ENCODE data around the gene DMD.

DMD gene

GRCh38 chrX:31314921-31315320 is 1896.4 kb downstream of the DMD start:
- DNase-seq, result no peak
- H3K79me1 ChIP-seq (ENCODE audit: low read length), result no peaks in the 10 kb centered on the region
- no CpG with 5 or more reads among the region's 3 CpGs for WGBS (ENCODE audit: extremely low coverage, insufficient coverage, insufficient read length)
- no peaks in the 10 kb centered on the region for H3K27me3 ChIP-seq (ENCODE audit: insufficient read depth, low read length)
- H2BK12ac ChIP-seq (ENCODE audit: low read length), result no peak overlapping the region
- H3K4me3 ChIP-seq (ENCODE audit: low read depth, low read length), result no peak overlapping the region
- H3K14ac ChIP-seq (ENCODE audit: low read length), result no peak overlapping the region
- H3K23ac ChIP-seq (ENCODE audit: low read length), result no peak overlapping the region
- no peak overlapping the region for H3K18ac ChIP-seq (ENCODE audit: low read length)
- H2AFZ ChIP-seq (ENCODE audit: insufficient read depth, low read length, poor library complexity), result no peak overlapping the region
- no peaks in the 10 kb centered on the region for H3K79me2 ChIP-seq (ENCODE audit: control insufficient read depth, insufficient read depth, low read length, poor library complexity)
- H2BK5ac ChIP-seq (ENCODE audit: low read depth, low read length, poor library complexity), result no peak overlapping the region
- no peak overlapping the region for H3K4ac ChIP-seq (ENCODE audit: low read depth, low read length)
- no peaks in the 10 kb centered on the region for H3K4me1 ChIP-seq (ENCODE audit: control insufficient read depth in 1 of 2, insufficient read depth in 2 of 2, low read length in 2 of 2)
- no peaks in the 10 kb centered on the region for H3K36me3 ChIP-seq (ENCODE audit: control insufficient read depth in 1 of 2, insufficient read depth in 2 of 2, low read length in 2 of 2)
- H3K9ac ChIP-seq (ENCODE audit: low read length), result no peak overlapping the region
- H3K4me2 ChIP-seq (ENCODE audit: low read length), result no peak overlapping the region
- no peak overlapping the region for H4K12ac ChIP-seq (ENCODE audit: low read depth, low read length)
- H3K27ac ChIP-seq (ENCODE audit: low read depth, low read length), result no peak overlapping the region
- H4K8ac ChIP-seq (ENCODE audit: low read depth, low read length), result no peak overlapping the region
- no peaks in the 10 kb centered on the region for H3K9me3 ChIP-seq (ENCODE audit: insufficient read depth, low read depth, low read length)
- no peak overlapping the region for H4K91ac ChIP-seq (ENCODE audit: low read depth, low read length)
- no peak overlapping the region for H2BK120ac ChIP-seq (ENCODE audit: insufficient read depth, low read length, poor library complexity)
- no peak overlapping the region for H2AK5ac ChIP-seq (ENCODE audit: low read length)

GRCh38 chrX:31307952-31308351 is 1903.4 kb downstream of the DMD start:
- Histone ChIP-seq H2BK12ac (ENCODE audit: low read length) (no peak overlapping the region), H3K27me3 (ENCODE audit: insufficient read depth, low read length) (no peaks in the 10 kb centered on the region), H3K14ac (ENCODE audit: low read length) (no peak overlapping the region), H3K23ac (ENCODE audit: low read length) (no peak overlapping the region), H3K4me3 (ENCODE audit: low read depth, low read length) (no peak overlapping the region), H3K9ac (ENCODE audit: low read length) (no peak overlapping the region), H3K9me3 (ENCODE audit: insufficient read depth, low read depth, low read length) (no peaks in the 10 kb centered on the region), H4K8ac (ENCODE audit: low read depth, low read length) (no peak overlapping the region), H3K27ac (ENCODE audit: low read depth, low read length) (no peak overlapping the region), H2AFZ (ENCODE audit: insufficient read depth, low read length, poor library complexity) (no peak overlapping the region), H3K18ac (ENCODE audit: low read length) (no peak overlapping the region), H2BK5ac (ENCODE audit: low read depth, low read length, poor library complexity) (no peak overlapping the region), H4K12ac (ENCODE audit: low read depth, low read length) (no peak overlapping the region), H3K4me1 (ENCODE audit: control insufficient read depth in 1 of 2, insufficient read depth in 2 of 2, low read length in 2 of 2) (no peaks in the 10 kb centered on the region), H3K79me1 (ENCODE audit: low read length) (no peaks in the 10 kb centered on the region), H3K4ac (ENCODE audit: low read depth, low read length) (no peak overlapping the region), H4K91ac (ENCODE audit: low read depth, low read length) (no peak overlapping the region), H3K4me2 (ENCODE audit: low read length) (no peak overlapping the region), H2AK5ac (ENCODE audit: low read length) (no peak overlapping the region), H3K36me3 (ENCODE audit: control insufficient read depth in 1 of 2, insufficient read depth in 2 of 2, low read length in 2 of 2) (no peaks in the 10 kb centered on the region), H2BK120ac (ENCODE audit: insufficient read depth, low read length, poor library complexity) (no peak overlapping the region), H3K79me2 (ENCODE audit: control insufficient read depth, insufficient read depth, low read length, poor library complexity) (no peaks in the 10 kb centered on the region)
- WGBS (ENCODE audit: extremely low coverage, insufficient coverage, insufficient read length), result no CpG with 5 or more reads among the region's 5 CpGs
- no peak for DNase-seq

GRCh38 chrX:31302573-31303075 is 1908.7 kb downstream of the DMD start:
- H3K4me1 ChIP-seq (ENCODE audit: control insufficient read depth in 1 of 2, insufficient read depth in 2 of 2, low read length in 2 of 2), result no peaks in the 10 kb centered on the region
- H3K4ac ChIP-seq (ENCODE audit: low read depth, low read length), result no peak overlapping the region
- H4K8ac ChIP-seq (ENCODE audit: low read depth, low read length), result no peak overlapping the region
- no peak overlapping the region for H2AK5ac ChIP-seq (ENCODE audit: low read length)
- no peak overlapping the region for H3K4me2 ChIP-seq (ENCODE audit: low read length)
- H2BK120ac ChIP-seq (ENCODE audit: insufficient read depth, low read length, poor library complexity), result no peak overlapping the region
- no peak overlapping the region for H3K27ac ChIP-seq (ENCODE audit: low read depth, low read length)
- no peak overlapping the region for H2BK5ac ChIP-seq (ENCODE audit: low read depth, low read length, poor library complexity)
- no peak overlapping the region for H2BK12ac ChIP-seq (ENCODE audit: low read length)
- H3K14ac ChIP-seq (ENCODE audit: low read length), result no peak overlapping the region
- WGBS (ENCODE audit: extremely low coverage, insufficient coverage, insufficient read length), result no CpG with 5 or more reads among the region's 1 CpG
- no peak overlapping the region for H4K91ac ChIP-seq (ENCODE audit: low read depth, low read length)
- H3K18ac ChIP-seq (ENCODE audit: low read length), result no peak overlapping the region
- no peak overlapping the region for H3K9ac ChIP-seq (ENCODE audit: low read length)
- H3K23ac ChIP-seq (ENCODE audit: low read length), result no peak overlapping the region
- no peaks in the 10 kb centered on the region for H3K27me3 ChIP-seq (ENCODE audit: insufficient read depth, low read length)
- H3K36me3 ChIP-seq (ENCODE audit: control insufficient read depth in 1 of 2, insufficient read depth in 2 of 2, low read length in 2 of 2), result no peaks in the 10 kb centered on the region
- H2AFZ ChIP-seq (ENCODE audit: insufficient read depth, low read length, poor library complexity), result no peak overlapping the region
- no peak overlapping the region for H4K12ac ChIP-seq (ENCODE audit: low read depth, low read length)
- H3K79me1 ChIP-seq (ENCODE audit: low read length), result no peaks in the 10 kb centered on the region
- H3K79me2 ChIP-seq (ENCODE audit: control insufficient read depth, insufficient read depth, low read length, poor library complexity), result no peaks in the 10 kb centered on the region
- no peak overlapping the region for H3K4me3 ChIP-seq (ENCODE audit: low read depth, low read length)
- no peak for DNase-seq
- H3K9me3 ChIP-seq (ENCODE audit: insufficient read depth, low read depth, low read length), result no peaks in the 10 kb centered on the region

- H2BK5ac ChIP-seq (ENCODE audit: low read depth, low read length, poor library complexity), result no peak overlapping the region
- no peak overlapping the region for H3K4me2 ChIP-seq (ENCODE audit: low read length)
- H4K91ac ChIP-seq (ENCODE audit: low read depth, low read length), result no peak overlapping the region
- H3K4ac ChIP-seq (ENCODE audit: low read depth, low read length), result no peak overlapping the region
- H3K4me3 ChIP-seq (ENCODE audit: low read depth, low read length), result no peak overlapping the region
- no peak overlapping the region for H3K9ac ChIP-seq (ENCODE audit: low read length)
- no peak overlapping the region for H2BK12ac ChIP-seq (ENCODE audit: low read length)
- no peak overlapping the region for H3K14ac ChIP-seq (ENCODE audit: low read length)
- no peaks in the 10 kb centered on the region for H3K79me2 ChIP-seq (ENCODE audit: control insufficient read depth, insufficient read depth, low read length, poor library complexity)
- H3K23ac ChIP-seq (ENCODE audit: low read length), result no peak overlapping the region
- no peak overlapping the region for H2AK5ac ChIP-seq (ENCODE audit: low read length)
- no peaks in the 10 kb centered on the region for H3K9me3 ChIP-seq (ENCODE audit: insufficient read depth, low read depth, low read length)
- H4K12ac ChIP-seq (ENCODE audit: low read depth, low read length), result no peak overlapping the region
- H3K18ac ChIP-seq (ENCODE audit: low read length), result no peak overlapping the region
- H3K36me3 ChIP-seq (ENCODE audit: control insufficient read depth in 1 of 2, insufficient read depth in 2 of 2, low read length in 2 of 2), result no peaks in the 10 kb centered on the region
- no peaks in the 10 kb centered on the region for H3K79me1 ChIP-seq (ENCODE audit: low read length)
- DNase-seq, result no peak
- no CpG with 5 or more reads among the region's 2 CpGs for WGBS (ENCODE audit: extremely low coverage, insufficient coverage, insufficient read length)
- H3K27me3 ChIP-seq (ENCODE audit: insufficient read depth, low read length), result no peaks in the 10 kb centered on the region
- no peaks in the 10 kb centered on the region for H3K4me1 ChIP-seq (ENCODE audit: control insufficient read depth in 1 of 2, insufficient read depth in 2 of 2, low read length in 2 of 2)
- H2AFZ ChIP-seq (ENCODE audit: insufficient read depth, low read length, poor library complexity), result no peak overlapping the region
- H4K8ac ChIP-seq (ENCODE audit: low read depth, low read length), result no peak overlapping the region
- no peak overlapping the region for H2BK120ac ChIP-seq (ENCODE audit: insufficient read depth, low read length, poor library complexity)
- no peak overlapping the region for H3K27ac ChIP-seq (ENCODE audit: low read depth, low read length)
These were observed 1909.4 kb downstream of the DMD start for GRCh38 chrX:31301941-31302340.

Measured in trophoblast cell (in vitro differentiated cells and primary cell).